GM20431 (cell line): ENCODE data around the gene HDAC2.
"Not testable (repeated sequence)": the region's sequence is repeated elsewhere in the genome, so short reads cannot be mapped to it uniquely, and the experiment has no call there.

Experiments
- in situ Hi-C: fragments of 300-500 bp; cut with MseI, MboI; formaldehyde crosslinking; loops from one replicate; pipeline ENCODE4 v1.15.0; 2020; ENCODE audit warnings: low sequenced_read_pairs; ENCODE audit not compliant: unreplicated experiment

Gene HDAC2

GRCh38 chr6:113978084-113978675 lies 7.2 kb upstream of the HDAC2 start:
- in situ Hi-C loops = no loop called here

GRCh38 chr6:113976806-113977205 lies 5.9 kb upstream of the HDAC2 start:
- in situ Hi-C loops = no loop called here

GRCh38 chr6:113971741-113972140 lies 793 bp upstream of the HDAC2 start:
- in situ Hi-C loops = no loop called here

GRCh38 chr6:113969888-113970804 lies 802 bp downstream of the HDAC2 start:
- in situ Hi-C loops = no loop called here

GRCh38 chr6:113968472-113968871 lies 2.5 kb downstream of the HDAC2 start:
- in situ Hi-C loops = no loop called here

- in situ Hi-C loops = no loop called here
Observed at GRCh38 chr6:113967777-113968176, 3.2 kb downstream of the HDAC2 start.

- in situ Hi-C loops = no loop called here
Observed at GRCh38 chr6:113960795-113961194, 10.2 kb downstream of the HDAC2 start.

GRCh38 chr6:113959235-113959634 lies 11.7 kb downstream of the HDAC2 start:
- in situ Hi-C loops = no loop called here

GRCh38 chr6:113954653-113955052 lies 16.3 kb downstream of the HDAC2 start:
- in situ Hi-C loops = no loop called here

- in situ Hi-C loops = no loop called here
Observed at GRCh38 chr6:113953346-113953745, 17.6 kb downstream of the HDAC2 start.

- in situ Hi-C loops = no loop called here
Observed at GRCh38 chr6:113949499-113949898, 21.4 kb downstream of the HDAC2 start.

GRCh38 chr6:113944701-113945100 lies 26.2 kb downstream of the HDAC2 start:
- in situ Hi-C loops = no loop called here

GRCh38 chr6:113939825-113940224 lies 31.1 kb downstream of the HDAC2 start:
- in situ Hi-C loops = no loop called here

- in situ Hi-C loops = no loop called here
Observed at GRCh38 chr6:113936093-113936934, 34.6 kb downstream of the HDAC2 start.

- in situ Hi-C loops = no loop called here
Observed at GRCh38 chr6:113934101-113934500, 36.8 kb downstream of the HDAC2 start.

GRCh38 chr6:113931907-113932306 lies 39.0 kb downstream of the HDAC2 start:
- in situ Hi-C loops = not testable (repeated sequence)

- in situ Hi-C loops = no loop called here
Observed at GRCh38 chr6:113930183-113930582, 40.8 kb downstream of the HDAC2 start.

GRCh38 chr6:113927001-113927400 lies 43.9 kb downstream of the HDAC2 start:
- in situ Hi-C loops = no loop called here

- in situ Hi-C loops = no loop called here
Observed at GRCh38 chr6:113925378-113925777, 45.6 kb downstream of the HDAC2 start.

GRCh38 chr6:113924312-113924723 lies 46.6 kb downstream of the HDAC2 start:
- in situ Hi-C loops = loop anchor here (25.0 kb wide), 1 partner anchor 1137 kb away; no protein-coding TSS in a partner anchor
